RWPE2 (cell line): Measurements from ENCODE around the gene RARB.

Experiments
- ATAC-seq: fragments of 200-7000 bp; cut with Tn5 transposase; 3 replicates; pipeline ENCODE4 v1.9.1; 2021; ENCODE audit warnings: low read depth
- DNase-seq: peaks from one replicate; pipeline ENCODE4 v3.0.0-alpha.2; 2020; ENCODE audit warnings: low spot score
- H3K27ac ChIP-seq: fragments of 450-650 bp; 2 replicates; pipeline ENCODE4 v1.5.1; 2017; ENCODE audit warnings: mild to moderate bottlenecking; ENCODE audit not compliant: poor library complexity, severe bottlenecking
- H3K27me3 ChIP-seq: fragments of 250-450 bp; sonication (Bioruptor Pico); 2 replicates; pipeline ENCODE4 v1.5.1; 2021; ENCODE audit warnings: mild to moderate bottlenecking, moderate library complexity; ENCODE audit not compliant: insufficient read depth, poor library complexity, severe bottlenecking
- H3K36me3 ChIP-seq: fragments of 250-450 bp; sonication (Bioruptor Pico); 2 replicates; pipeline ENCODE4 v1.5.1; 2020; ENCODE audit warnings: low read depth, mild to moderate bottlenecking, moderate library complexity
- H3K4me1 ChIP-seq: fragments of 250-450 bp; sonication (Bioruptor Pico); 2 replicates; pipeline ENCODE4 v1.5.1; 2021; ENCODE audit warnings: mild to moderate bottlenecking, moderate library complexity; ENCODE audit not compliant: insufficient read depth, poor library complexity, severe bottlenecking
- H3K4me3 ChIP-seq: fragments of 250-450 bp; sonication (Bioruptor Pico); 2 replicates; pipeline ENCODE4 v1.5.1; 2021; ENCODE audit warnings: mild to moderate bottlenecking, moderate library complexity; ENCODE audit not compliant: severe bottlenecking
- H3K9me3 ChIP-seq: fragments of 250-450 bp; sonication (Bioruptor Pico); 2 replicates; pipeline ENCODE4 v1.5.1; 2021; ENCODE audit warnings: mild to moderate bottlenecking, moderate library complexity; ENCODE audit not compliant: severe bottlenecking
- CTCF ChIP-seq: fragments of 450-650 bp; IDR thresholded peaks from one replicate; pipeline ENCODE4 v1.5.1; 2017; ENCODE audit warnings: mild to moderate bottlenecking, moderate library complexity; ENCODE audit not compliant: poor library complexity, severe bottlenecking

Gene RARB

GRCh38 chr3:25576146-25576545, 148.1 kb downstream of the RARB start:
- no peaks in the 10 kb centered on the region for H3K4me1 ChIP-seq
- H3K9me3 ChIP-seq: no peaks in the 10 kb centered on the region
- H3K27me3 ChIP-seq: no peaks in the 10 kb centered on the region
- H3K4me3 ChIP-seq: no peak overlapping the region
- no peak for TF ChIP-seq CTCF
- ATAC-seq (no peak), DNase-seq (no peak)
- H3K36me3 ChIP-seq: no peaks in the 10 kb centered on the region
- no peak overlapping the region for H3K27ac ChIP-seq

DNA sequence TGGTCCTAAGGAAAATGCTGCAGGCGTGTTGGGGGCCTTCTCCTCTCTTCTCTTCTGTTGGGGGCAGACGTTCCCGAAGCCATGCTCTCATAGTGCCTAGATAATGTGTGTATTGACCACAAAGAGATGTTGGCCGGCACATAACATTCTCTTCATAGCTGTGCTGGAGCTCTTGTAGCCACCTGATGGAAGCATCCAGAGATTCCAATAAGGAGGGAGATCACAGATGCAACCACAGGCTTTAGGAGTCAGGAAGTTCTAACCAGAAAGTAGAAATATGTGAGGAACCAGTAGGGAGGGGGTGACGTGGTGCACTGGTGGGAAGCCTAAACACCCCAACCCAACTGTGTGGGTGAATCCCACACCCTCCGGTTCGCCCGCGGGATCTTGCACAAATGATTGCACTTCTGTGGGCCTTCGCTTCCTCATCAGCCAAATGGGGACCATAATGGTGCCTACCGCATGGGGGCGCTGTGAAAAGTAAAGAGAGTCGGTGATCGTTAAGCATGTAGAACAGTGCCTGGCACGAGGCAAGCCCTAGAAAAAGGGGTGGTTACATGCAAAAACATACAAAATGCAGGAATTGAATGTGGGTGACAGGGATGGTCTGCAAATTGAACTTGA, 148.9 kb downstream of the RARB start:
- no peak for DNase-seq
- no peaks in the 10 kb centered on the region for H3K27me3 ChIP-seq
- H3K9me3 ChIP-seq: no peaks in the 10 kb centered on the region
- H3K36me3 ChIP-seq: no peaks in the 10 kb centered on the region
- no peak overlapping the region for H3K4me3 ChIP-seq
- TF ChIP-seq CTCF: no peak
- no peaks in the 10 kb centered on the region for H3K4me1 ChIP-seq
- H3K27ac ChIP-seq: no peak overlapping the region
- ATAC-seq: no peak

GRCh38 chr3:25578059-25578458, 150.0 kb downstream of the RARB start:
- no peak overlapping the region for H3K27ac ChIP-seq
- no peak for TF ChIP-seq CTCF

DNA sequence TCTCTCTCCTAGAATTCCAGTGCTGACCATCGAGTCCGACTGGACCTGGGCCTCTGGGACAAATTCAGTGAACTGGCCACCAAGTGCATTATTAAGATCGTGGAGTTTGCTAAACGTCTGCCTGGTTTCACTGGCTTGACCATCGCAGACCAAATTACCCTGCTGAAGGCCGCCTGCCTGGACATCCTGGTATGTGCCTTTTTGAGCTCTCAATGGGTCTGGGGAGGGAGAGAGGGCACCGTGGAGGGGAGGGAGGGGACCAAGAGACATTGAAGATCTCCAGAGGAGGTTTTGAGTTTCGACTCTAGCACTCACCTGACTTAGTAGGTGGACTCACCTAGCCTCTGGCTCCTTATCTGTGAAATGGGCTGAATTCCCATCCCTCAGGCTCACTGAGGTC, 152.5 kb downstream of the RARB start:
- DNase-seq (no peak), ATAC-seq (no peak)
- Histone ChIP-seq H3K27ac (no peak overlapping the region), H3K9me3 (no peaks in the 10 kb centered on the region), H3K4me3 (no peak overlapping the region), H3K36me3 (no peaks in the 10 kb centered on the region), H3K4me1 (peaks cover 7% of the 10 kb centered on the region), H3K27me3 (no peaks in the 10 kb centered on the region)
- TF ChIP-seq CTCF: no peak

More at GRCh38 chr3:25578059-25578458, 150.0 kb downstream of the RARB start:
- ATAC-seq: no peak
- Histone ChIP-seq H3K4me3 (no peak overlapping the region), H3K4me1 (peaks cover 7% of the 10 kb centered on the region), H3K9me3 (no peaks in the 10 kb centered on the region), H3K27me3 (no peaks in the 10 kb centered on the region), H3K36me3 (no peaks in the 10 kb centered on the region)
- no peak for DNase-seq

- no peaks in the 10 kb centered on the region for H3K36me3 ChIP-seq
- peaks cover 7% of the 10 kb centered on the region for H3K4me1 ChIP-seq
- H3K9me3 ChIP-seq: no peaks in the 10 kb centered on the region
- no peaks in the 10 kb centered on the region for H3K27me3 ChIP-seq
- no peak overlapping the region for H3K27ac ChIP-seq
- ATAC-seq (no peak), DNase-seq (no peak)
- TF ChIP-seq CTCF: no peak
- no peak overlapping the region for H3K4me3 ChIP-seq
Measured at GRCh38 chr3:25581335-25581734, 153.3 kb downstream of the RARB start.
